ENCODE data around the gene FAM89B. TPM values are rescaled to one million over a fixed set of nuclear protein-coding genes. Genes with fewer than 3 reads are reported as not detected.
A peak's percentile ranks its signal among the peaks of the same experiment; 100 is the strongest.

Gene FAM89B
- total RNA-seq, 2 experiments from 2014 or later, result 12.4 to 12.8 TPM

DNA sequence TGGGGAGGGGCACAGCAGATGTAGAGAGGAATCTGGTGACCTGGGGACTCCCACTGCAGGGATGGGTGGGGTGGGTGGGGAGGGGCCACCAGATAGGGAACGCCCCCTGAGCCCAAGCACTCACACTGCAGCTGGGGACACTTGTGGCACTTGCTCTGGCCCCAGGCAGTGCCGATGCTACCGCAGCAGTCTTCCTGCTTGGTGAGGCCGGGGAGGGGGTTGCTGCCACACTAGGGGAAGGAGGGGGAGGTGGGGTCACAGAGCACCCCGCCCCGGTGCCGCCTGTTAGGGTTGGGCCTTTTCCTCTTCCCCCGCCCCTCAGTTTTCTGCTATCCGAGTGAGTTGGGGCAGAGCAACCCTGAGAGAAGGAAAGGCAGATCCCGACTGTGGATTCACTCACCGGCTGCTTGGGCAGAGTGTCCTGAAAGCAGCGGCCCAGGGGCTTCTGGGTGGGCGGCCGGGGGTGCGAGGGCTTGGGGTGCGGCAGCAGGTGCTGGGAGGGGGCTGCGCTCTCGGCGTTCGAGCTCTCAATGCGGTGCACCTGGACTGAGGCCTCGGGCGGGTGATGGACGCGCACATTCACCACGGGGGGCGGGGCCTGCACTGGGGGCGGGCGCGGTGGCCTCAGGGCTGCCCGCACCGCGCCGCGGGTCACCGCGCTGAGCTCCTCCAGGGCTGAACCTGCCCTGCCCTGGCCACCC is 18.9 kb upstream of the FAM89B start:
- Mint-ChIP-seq H3K4me3 (peak overlapping the region; percentile 49), H3K27ac (no peak overlapping the region), H3K4me1 (ENCODE audit: low read depth) (peaks cover 59% of the 10 kb centered on the region), H3K36me3 (ENCODE audit: low read depth) (peaks cover 13% of the 10 kb centered on the region), H3K9me3 (no peaks in the 10 kb centered on the region), H3K27me3 (ENCODE audit: low read depth) (no peaks in the 10 kb centered on the region)
- intact Hi-C loops (cut with micrococcal nuclease), result no loop called here
- DNase-seq, result peak; percentile 86
- CTCF ChIA-PET, result interaction anchor here (0.6 to 1.3 kb wide), 2 partner anchors 8 to 139 kb away, joined by 3 to 4 read pairs; no protein-coding TSS in a partner anchor

DNA sequence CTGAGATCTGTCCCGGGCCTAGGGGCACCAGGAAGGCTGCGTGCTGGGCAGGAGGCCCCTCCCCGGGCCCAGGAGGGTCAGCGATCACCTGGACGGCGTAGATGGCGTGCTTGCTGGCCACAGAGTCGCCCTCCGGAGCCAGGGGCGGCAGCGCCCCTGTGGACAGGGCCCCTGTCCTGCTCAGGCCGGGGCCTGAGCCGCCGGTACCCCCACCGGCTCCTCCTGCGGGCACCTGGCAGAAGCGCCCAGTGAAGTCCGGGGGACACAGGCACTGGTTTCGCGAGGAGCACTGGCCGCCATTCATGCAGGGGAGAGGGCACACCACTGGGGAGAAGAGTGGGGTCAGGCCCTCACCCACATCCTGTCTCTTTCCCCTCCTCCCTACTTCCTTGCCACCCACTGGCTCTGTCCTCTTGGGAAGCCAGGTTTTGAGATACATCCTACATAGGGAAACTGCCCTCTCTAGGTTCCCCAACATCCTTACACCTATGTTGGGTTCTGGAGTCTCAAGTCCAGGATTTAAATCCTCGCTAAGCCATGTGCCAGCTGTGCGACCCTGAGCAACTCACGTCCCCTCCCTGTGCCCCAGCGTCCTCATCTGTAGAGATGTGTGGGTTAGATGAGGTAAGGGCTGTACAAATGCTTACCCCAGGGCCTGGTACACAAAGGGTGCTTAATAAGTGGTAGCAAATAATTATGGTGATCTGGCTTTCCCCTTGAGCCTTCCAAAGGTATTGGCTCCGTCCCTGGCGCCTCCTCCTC is 18.1 kb upstream of the FAM89B start:
- DNase-seq, result no peak
- Mint-ChIP-seq H3K27ac (peak overlapping the region; percentile 20), H3K9me3 (no peaks in the 10 kb centered on the region), H3K4me1 (ENCODE audit: low read depth) (peaks cover 58% of the 10 kb centered on the region), H3K27me3 (ENCODE audit: low read depth) (no peaks in the 10 kb centered on the region), H3K36me3 (ENCODE audit: low read depth) (peaks cover 12% of the 10 kb centered on the region), H3K4me3 (peak overlapping the region; percentile 39)
- CTCF ChIA-PET, result no interaction called here
- intact Hi-C loops (cut with micrococcal nuclease), result no loop called here

DNA sequence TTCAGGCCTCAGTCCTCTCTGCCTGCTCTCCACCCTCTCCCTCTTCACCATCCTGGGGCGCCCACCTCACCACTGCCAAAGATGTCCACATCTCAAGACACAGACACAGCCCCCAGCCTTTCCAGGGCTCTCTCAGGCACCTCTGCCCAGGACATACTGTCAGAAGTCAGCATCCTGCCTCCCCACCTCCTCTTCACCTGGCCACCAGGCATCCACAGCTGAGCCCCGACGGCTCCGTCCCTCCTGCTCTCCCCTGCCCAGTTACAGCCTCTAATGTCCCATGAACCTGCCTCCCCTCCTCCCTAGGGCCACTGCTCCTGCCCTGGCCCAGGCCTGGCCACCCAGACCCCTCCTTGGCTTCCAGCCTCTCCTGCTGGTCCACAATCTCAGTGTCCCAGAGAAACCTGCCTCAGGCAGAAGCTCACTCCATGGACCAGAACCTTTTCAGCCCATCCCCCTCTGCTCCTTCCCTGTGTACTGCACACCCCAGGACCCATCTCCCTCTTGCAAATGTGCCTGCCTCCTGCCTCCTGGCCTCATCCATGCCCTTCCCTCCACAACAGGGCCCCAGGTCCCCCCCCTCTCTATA is 17.4 kb upstream of the FAM89B start:
- peak overlapping the region; percentile 39 for H3K4me3 Mint-ChIP-seq
- H3K4me1 Mint-ChIP-seq (ENCODE audit: low read depth), result peaks cover 63% of the 10 kb centered on the region
- H3K27ac Mint-ChIP-seq, result peak overlapping the region; percentile 65
- CTCF ChIA-PET, result interaction anchor here (2.6 kb wide), 1 partner anchor 14 kb away, joined by 17 read pairs; no protein-coding TSS in a partner anchor
- H3K9me3 Mint-ChIP-seq, result no peaks in the 10 kb centered on the region
- H3K36me3 Mint-ChIP-seq (ENCODE audit: low read depth), result peaks cover 8% of the 10 kb centered on the region
- H3K27me3 Mint-ChIP-seq (ENCODE audit: low read depth), result no peaks in the 10 kb centered on the region
- no peak for DNase-seq
- intact Hi-C loops (cut with micrococcal nuclease), result no loop called here

DNA sequence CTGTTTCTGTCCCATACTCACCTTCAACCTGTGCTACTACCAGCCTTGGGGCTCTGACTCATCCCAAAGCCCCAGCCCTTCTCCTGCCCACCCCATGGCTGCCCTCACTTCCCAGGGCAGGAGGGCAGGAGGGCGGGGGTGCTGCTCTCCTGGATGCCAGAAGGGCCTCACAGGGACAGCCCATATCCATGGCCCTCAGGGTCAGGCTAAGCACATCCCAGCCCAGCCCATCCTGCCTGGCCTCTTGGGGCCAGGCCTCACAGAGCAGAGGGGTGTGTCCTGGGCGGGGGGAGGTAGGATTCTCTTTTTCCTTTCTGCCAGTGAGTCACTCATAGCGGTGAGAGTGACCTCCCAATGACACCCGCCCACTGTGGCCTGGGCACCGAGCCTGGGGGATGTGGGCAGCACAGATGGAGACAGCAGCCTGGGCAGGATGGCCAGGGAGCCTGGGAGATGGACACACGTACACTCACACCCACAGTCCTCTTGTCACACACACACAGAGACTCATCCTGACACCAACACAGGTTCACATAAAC is 16.6 kb upstream of the FAM89B start:
- H3K4me1 Mint-ChIP-seq (ENCODE audit: low read depth), result peaks cover 70% of the 10 kb centered on the region
- DNase-seq, result no peak
- peak overlapping the region; percentile 26 for H3K4me3 Mint-ChIP-seq
- H3K27ac Mint-ChIP-seq, result peak overlapping the region; percentile 91
- H3K9me3 Mint-ChIP-seq, result no peaks in the 10 kb centered on the region
- intact Hi-C loops (cut with micrococcal nuclease), result no loop called here
- no peaks in the 10 kb centered on the region for H3K27me3 Mint-ChIP-seq (ENCODE audit: low read depth)
- CTCF ChIA-PET, result interaction anchor here (2.6 kb wide), 1 partner anchor 15 kb away, joined by 17 read pairs; no protein-coding TSS in a partner anchor
- peaks cover 8% of the 10 kb centered on the region for H3K36me3 Mint-ChIP-seq (ENCODE audit: low read depth)

DNA sequence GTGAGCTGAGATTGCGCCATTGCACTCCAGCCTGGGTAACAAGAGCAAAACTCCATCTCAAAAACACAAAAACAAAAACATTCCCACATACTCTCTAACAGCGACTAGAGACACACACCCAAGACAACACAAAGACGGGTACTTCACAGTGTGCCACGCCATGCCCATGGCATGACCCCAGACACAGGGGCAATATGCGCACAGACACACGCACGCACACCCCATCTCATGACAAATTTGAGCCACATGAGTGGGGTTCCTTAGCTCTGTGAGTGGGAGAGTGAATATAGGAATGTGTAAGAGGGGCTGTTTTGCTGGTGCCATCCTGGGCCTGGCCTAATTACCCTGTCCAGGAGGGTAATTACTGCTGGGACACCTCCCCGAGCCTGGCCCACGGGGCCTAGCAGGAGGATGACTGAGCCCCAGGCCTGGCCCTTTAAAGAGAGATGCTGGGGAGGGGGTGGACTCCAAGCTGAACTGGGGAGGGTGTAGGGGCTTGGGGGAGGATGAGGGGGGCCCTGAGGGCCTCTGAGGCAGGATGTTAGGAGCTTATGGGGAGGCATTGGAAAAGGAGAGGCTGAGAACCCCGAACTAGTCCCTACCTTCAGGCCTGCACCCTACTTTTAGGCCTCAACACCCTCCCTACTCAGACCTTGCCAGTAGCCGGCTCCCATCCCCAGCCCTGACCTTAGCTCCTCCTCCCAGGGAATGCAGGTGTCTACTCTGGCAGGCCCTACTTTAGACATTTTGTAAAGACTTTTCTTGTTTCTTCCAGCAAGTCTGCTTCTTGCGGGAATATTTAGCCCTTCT is 15.7 kb upstream of the FAM89B start:
- no peak for DNase-seq
- intact Hi-C loops (cut with micrococcal nuclease), result no loop called here
- peaks cover 66% of the 10 kb centered on the region for H3K4me1 Mint-ChIP-seq (ENCODE audit: low read depth)
- CTCF ChIA-PET, result interaction anchor here (1.0 to 2.6 kb wide), 2 partner anchors 14 to 16 kb away, joined by 3 to 17 read pairs; partner anchors contain the start of gene ZNRD2
- H3K4me3 Mint-ChIP-seq, result peak overlapping the region; percentile 77
- peak overlapping the region; percentile 91 for H3K27ac Mint-ChIP-seq
- peaks cover 3% of the 10 kb centered on the region for H3K36me3 Mint-ChIP-seq (ENCODE audit: low read depth)
- no peaks in the 10 kb centered on the region for H3K27me3 Mint-ChIP-seq (ENCODE audit: low read depth)
- H3K9me3 Mint-ChIP-seq, result no peaks in the 10 kb centered on the region

DNA sequence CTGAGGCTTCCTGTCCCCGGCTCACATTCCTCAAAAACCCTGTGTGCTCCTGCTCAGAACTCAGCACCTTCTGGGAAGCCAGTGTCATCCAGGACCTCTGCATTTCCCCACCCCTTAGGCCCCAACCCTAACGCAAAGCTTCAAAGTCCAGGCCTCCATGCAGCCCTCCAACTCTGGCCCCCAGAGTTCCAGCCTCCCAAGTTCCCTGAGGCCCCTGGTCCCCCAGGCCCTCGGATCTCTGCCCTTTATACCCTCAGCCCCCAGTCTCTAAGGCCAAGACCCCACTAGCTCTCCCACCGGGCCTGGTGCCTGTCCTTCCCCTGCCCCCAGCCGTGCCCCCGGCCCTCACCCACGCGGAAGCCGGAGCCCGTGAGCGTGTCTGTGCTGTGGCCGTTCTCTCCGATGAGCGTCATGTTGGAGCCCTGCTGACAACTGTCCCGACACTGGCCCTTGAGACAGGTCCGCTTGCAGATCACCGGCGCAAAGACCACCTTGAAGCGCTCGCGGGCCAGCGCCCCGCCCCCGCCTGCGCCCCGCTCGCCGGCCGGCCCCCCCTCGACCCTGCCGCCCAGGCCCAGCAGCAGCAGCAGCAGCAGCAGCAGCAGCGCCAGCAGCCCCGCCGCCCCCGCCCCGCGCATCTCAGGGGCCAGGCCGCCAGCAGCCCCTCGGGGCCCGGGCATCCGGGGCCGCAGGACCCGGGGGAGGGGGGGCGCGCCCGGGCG is 14.9 kb upstream of the FAM89B start:
- Mint-ChIP-seq H3K36me3 (ENCODE audit: low read depth) (no peaks in the 10 kb centered on the region), H3K4me3 (peak overlapping the region; percentile 77), H3K27ac (peak overlapping the region; percentile 91), H3K9me3 (no peaks in the 10 kb centered on the region), H3K4me1 (ENCODE audit: low read depth) (peaks cover 59% of the 10 kb centered on the region), H3K27me3 (ENCODE audit: low read depth) (no peaks in the 10 kb centered on the region)
- CTCF ChIA-PET, result interaction anchor here (1.0 to 2.6 kb wide), 2 partner anchors 13 to 16 kb away, joined by 3 to 17 read pairs; partner anchors contain the start of gene ZNRD2
- intact Hi-C loops (cut with micrococcal nuclease), result loop anchor here (1.0 kb wide), 1 partner anchor 13 kb away; the partner anchor contains the start of gene ZNRD2
- no peak for DNase-seq

DNA sequence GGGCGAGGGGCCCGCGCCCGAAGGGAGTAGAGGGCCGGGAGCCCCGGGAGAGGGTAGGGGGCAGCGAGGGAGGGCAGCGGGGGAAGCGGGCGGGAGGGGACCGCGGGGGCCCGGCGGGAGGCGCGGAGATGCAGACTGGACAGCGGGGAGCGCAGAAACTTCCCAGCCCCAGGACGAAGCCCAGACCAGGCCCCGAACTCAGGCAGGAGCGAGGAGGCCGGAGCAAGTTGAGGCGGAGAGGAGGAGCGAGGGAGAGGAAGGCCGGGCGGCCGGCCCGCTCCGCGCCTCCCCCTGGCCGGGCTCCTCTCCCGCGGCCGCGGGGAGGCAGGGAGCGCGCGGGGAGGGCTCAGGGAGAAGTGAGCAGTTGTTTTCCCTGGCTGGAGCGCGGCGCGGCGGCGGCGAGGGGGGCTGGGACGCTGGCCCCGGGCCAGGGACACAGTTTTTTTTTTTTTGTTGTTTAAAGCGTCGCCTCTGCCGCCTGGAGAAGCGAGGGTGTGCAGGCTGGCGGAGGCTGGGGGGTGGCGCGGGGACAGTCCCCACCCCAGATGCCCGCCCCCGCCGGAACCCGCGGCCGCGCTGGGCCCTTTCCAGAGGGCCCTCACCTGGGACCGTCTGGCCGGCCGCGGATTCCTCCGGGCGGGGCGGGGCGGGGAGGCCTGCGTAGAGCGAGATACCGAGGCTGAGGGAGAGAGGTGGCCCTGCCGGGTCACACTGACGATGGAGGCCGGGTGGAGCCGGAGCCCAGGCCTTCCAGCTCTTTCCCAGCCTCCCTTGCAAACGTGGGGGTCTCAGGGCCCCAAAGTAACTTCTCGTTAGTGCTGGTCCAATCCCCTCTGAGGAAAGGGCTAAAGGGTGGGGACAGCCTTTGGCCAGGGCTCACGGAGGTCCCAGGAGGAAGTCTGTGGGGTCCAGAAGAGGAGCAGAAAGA is 14.1 kb upstream of the FAM89B start, which contains the start of gene LTBP3:
Gene LTBP3 (minus strand): TSS at position 358 of the 928 bp plus-strand sequence. CDS start 400 bp downstream, outside the sequence.
- CTCF ChIA-PET, result interaction anchor here (3.0 kb wide), 1 partner anchor 13 kb away, joined by 20 read pairs; the partner anchor contains the start of genes FAM89B and ZNRD2
- peaks cover 53% of the 10 kb centered on the region for H3K4me1 Mint-ChIP-seq (ENCODE audit: low read depth)

DNA sequence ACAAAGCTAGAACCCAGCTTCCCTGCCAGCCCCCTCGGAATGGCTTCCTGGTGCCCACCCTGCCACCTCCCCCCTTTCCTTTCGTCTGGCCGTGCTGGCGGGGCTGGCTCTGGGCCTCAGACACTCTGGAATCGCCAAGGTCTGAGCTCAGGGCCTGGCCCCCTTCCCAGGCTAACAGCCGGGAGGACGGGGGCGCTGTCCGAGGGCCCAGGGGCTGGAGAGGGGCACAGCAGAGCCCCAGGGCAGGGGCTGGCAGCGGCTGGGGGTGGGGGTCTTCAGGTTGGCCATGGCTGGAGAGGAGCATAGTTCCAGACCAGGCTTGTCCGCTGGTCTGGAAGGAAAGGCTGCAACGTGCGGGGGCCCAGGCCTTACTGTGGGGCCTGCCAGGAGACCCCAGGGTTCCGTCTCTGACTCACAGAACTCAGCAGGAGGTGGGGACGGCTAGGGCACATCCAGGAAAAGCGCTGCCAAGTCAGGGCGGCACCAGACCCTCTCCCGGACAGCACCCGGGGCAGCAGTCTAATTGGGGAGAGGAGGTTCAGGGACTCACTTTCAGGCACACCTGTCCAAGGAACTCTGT is 13.3 kb upstream of the FAM89B start:
- H3K9me3 Mint-ChIP-seq, result no peaks in the 10 kb centered on the region
- peaks cover 53% of the 10 kb centered on the region for H3K4me1 Mint-ChIP-seq (ENCODE audit: low read depth)
- no peak overlapping the region for H3K27ac Mint-ChIP-seq
- no peak for DNase-seq
- CTCF ChIA-PET, result interaction anchor here (1.5 to 3.0 kb wide), 2 partner anchors 12 to 18 kb away, joined by 6 to 20 read pairs; partner anchors contain the start of genes FAM89B and ZNRD2
- intact Hi-C loops (cut with micrococcal nuclease), result loop anchor here (1.0 kb wide), 1 partner anchor 11 kb away; the partner anchor contains the start of gene ZNRD2
- H3K27me3 Mint-ChIP-seq (ENCODE audit: low read depth), result no peaks in the 10 kb centered on the region
- H3K4me3 Mint-ChIP-seq, result peak overlapping the region; percentile 71
- H3K36me3 Mint-ChIP-seq (ENCODE audit: low read depth), result no peaks in the 10 kb centered on the region

More for the DNA sequence above, 14.1 kb upstream of the FAM89B start, which contains the start of gene LTBP3:
- no peaks in the 10 kb centered on the region for H3K36me3 Mint-ChIP-seq (ENCODE audit: low read depth)
- intact Hi-C loops (cut with micrococcal nuclease), result loop anchor here (1.0 kb wide), 1 partner anchor 12 kb away; the partner anchor contains the start of gene ZNRD2
- no peaks in the 10 kb centered on the region for H3K27me3 Mint-ChIP-seq (ENCODE audit: low read depth)
- peak within 1 kb of the TSS; percentile 91 for H3K27ac Mint-ChIP-seq
- H3K4me3 Mint-ChIP-seq, result peak within 1 kb of the TSS; percentile 77
- no peaks in the 10 kb centered on the region for H3K9me3 Mint-ChIP-seq
- DNase-seq, result no peak

DNA sequence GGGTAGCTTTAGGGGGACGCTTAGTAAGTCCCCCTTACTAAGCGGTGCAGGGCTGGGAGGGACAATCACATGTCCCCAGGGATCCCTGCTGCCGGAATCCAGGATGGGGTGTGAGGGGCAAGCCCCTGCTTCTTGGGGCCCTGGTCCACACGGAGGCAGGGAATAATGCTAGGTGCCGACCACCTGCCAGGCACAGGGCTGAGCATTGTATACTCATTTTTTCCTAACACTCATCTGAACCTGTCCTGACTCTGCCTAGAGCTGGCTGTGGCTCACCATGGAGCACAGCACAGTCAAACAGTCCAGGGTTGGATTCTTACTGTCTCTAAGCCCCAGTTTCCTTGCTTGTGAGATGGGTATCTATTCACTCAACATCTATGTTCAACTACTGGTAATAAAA is 12.8 kb upstream of the FAM89B start:
- H3K9me3 Mint-ChIP-seq, result no peaks in the 10 kb centered on the region
- peak overlapping the region; percentile 71 for H3K4me3 Mint-ChIP-seq
- H3K27me3 Mint-ChIP-seq (ENCODE audit: low read depth), result no peaks in the 10 kb centered on the region
- no peaks in the 10 kb centered on the region for H3K36me3 Mint-ChIP-seq (ENCODE audit: low read depth)
- no peak for DNase-seq
- peaks cover 49% of the 10 kb centered on the region for H3K4me1 Mint-ChIP-seq (ENCODE audit: low read depth)
- CTCF ChIA-PET, result interaction anchor here (0.6 to 3.0 kb wide), 5 partner anchors 12 to 42 kb away, joined by 3 to 20 read pairs (median 6); partner anchors contain the start of genes FAM89B and ZNRD2
- intact Hi-C loops (cut with micrococcal nuclease), result no loop called here
- no peak overlapping the region for H3K27ac Mint-ChIP-seq

Data from activated naive CD4-positive, alpha-beta T cell treated with anti-CD3 and anti-CD28 coated beads for 36 hours (primary cell).